NCI-H748 (cell line): ENCODE results near the gene OAS3.

ENCODE experiments used
- DNase-seq: peaks from one replicate; lab custom pipeline; 2025; ENCODE audit not compliant: unreplicated experiment; lab: John Stamatoyannopoulos, UW

Gene OAS3

GRCh38 chr12:113007166-113007565 is 68.9 kb downstream of the OAS3 start:
- DNase-seq = no peak

DNA sequence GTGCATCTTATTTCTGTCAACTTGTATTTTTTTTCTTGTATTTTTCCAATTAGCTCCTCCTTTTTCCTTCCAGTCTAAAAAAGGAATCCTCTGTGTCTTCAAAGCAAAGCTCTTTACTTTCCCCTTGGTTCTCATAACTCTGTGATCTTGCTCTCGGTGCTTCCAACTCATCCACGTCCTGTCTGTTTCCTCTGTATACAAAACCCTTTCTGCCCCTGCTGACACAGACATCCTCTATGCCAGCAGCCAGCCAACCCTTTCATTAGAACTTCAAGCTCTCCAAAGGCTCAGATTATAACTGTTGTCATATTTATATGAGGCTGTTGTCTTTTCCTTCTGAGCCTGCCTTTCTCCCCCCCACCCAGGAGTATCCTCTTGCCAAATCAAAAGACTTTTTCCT is 72.4 kb downstream of the OAS3 start:
- no peak for DNase-seq

DNA sequence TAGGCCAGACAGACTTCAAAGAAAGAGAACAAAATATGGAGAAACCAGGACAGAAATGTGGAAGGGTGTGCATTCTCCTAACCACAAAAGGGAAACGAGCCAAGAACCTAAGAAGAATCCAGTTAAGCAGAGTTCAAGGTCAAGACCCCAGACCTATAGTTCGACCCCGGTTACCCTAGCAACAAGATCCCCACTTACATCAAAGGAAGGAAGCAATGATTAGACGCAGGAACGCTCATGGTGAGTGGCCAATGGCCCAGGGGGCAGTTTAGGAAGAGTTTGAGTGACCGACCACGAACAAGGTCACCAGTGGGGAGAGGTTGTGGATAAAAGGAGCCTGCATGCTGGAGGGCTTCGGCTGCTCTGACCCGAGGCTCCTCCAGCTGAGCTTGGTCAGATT is 76.3 kb downstream of the OAS3 start:
- no peak for DNase-seq

GRCh38 chr12:113016796-113017195 is 78.5 kb downstream of the OAS3 start:
- DNase-seq = no peak

- no peak for DNase-seq
Observed at GRCh38 chr12:113019025-113019424, 80.8 kb downstream of the OAS3 start.

DNA sequence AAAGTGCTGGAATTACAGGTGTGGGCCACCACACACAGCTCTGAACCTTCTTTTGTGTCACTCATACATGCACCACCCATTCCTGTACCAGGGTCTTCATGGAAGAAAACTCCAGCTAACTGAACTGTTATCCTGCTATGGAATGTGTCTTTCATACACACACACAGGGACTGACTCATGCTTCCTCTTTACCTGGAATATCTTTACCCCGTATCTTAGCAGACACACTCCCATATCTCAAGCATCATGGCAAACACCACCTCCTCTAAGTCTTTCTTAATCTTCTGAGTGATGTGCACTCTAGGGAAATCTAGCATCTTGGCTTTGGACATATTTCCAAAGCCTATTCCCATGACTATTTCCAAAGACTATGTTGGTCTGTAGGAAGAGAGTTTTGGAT is 83.2 kb downstream of the OAS3 start:
- DNase-seq = no peak
